HG02884 (cell line): ENCODE measurements around the gene HPS3.
"Not testable (repeated sequence)": the region's sequence is repeated elsewhere in the genome, so short reads cannot be mapped to it uniquely, and the experiment has no call there.

Experiments used
- ATAC-seq: cut with Tn5 transposase; IDR thresholded peaks from one replicate; pipeline ENCODE4 v1.9.1; 2021; ENCODE audit warnings: mild to moderate bottlenecking, moderate library complexity; ENCODE audit not compliant: unreplicated experiment

HPS3 gene, protein sequence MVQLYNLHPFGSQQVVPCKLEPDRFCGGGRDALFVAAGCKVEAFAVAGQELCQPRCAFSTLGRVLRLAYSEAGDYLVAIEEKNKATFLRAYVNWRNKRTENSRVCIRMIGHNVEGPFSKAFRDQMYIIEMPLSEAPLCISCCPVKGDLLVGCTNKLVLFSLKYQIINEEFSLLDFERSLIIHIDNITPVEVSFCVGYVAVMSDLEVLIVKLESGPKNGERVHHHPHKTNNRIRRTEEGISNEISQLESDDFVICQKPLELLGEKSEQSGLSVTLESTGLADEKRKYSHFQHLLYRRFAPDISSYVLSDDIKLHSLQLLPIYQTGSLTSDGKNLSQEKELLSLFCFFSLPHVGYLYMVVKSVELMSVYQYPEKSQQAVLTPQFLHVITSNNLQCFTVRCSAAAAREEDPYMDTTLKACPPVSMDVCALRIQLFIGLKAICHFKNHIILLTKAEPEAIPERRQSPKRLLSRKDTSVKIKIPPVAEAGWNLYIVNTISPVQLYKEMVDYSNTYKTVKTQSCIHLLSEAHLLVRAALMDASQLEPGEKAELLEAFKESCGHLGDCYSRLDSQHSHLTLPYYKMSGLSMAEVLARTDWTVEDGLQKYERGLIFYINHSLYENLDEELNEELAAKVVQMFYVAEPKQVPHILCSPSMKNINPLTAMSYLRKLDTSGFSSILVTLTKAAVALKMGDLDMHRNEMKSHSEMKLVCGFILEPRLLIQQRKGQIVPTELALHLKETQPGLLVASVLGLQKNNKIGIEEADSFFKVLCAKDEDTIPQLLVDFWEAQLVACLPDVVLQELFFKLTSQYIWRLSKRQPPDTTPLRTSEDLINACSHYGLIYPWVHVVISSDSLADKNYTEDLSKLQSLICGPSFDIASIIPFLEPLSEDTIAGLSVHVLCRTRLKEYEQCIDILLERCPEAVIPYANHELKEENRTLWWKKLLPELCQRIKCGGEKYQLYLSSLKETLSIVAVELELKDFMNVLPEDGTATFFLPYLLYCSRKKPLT

DNA sequence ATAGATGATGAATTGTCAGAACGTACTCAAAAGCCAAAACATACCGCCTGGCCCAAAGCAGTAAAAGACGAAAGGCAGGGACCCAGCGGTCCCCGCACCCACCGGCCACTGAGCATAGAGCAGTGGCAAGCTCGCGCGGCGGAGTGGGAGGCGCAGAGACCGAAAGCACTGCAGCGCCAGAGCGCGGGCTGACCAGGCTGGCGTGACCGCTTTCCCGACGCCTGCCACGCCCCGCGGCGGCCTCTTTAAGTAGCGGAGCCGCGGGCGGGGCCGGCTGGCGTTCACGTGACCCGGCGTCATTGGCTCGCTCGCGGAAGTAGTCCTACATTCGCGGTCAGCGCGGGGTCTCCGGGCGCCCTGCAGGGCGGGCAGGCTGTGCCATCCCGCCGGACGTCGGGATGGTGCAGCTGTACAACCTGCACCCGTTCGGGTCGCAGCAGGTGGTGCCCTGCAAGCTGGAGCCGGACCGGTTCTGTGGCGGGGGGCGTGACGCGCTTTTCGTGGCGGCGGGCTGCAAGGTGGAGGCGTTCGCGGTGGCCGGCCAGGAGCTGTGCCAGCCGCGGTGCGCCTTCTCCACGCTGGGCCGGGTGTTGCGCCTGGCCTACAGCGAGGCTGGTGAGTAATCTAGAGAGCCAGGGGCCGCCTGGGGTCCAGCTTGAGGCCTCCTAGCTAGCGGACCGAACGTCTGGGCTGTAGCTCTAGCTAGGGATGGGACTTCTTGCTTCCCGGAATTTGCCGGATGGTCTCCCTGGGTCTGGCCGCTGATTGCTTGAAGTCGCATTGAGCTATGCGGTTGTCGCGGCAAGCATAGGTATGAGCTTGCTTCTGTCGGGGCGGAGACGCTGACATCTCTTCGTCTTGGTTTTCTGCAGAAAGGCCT is at the start of gene HPS3:
Gene HPS3, plus strand, starts transcription at position 313 of the 880 bp plus-strand sequence. Its CDS starts 86 bp downstream, at position 399.
- ATAC-seq = peak; percentile 90

DNA sequence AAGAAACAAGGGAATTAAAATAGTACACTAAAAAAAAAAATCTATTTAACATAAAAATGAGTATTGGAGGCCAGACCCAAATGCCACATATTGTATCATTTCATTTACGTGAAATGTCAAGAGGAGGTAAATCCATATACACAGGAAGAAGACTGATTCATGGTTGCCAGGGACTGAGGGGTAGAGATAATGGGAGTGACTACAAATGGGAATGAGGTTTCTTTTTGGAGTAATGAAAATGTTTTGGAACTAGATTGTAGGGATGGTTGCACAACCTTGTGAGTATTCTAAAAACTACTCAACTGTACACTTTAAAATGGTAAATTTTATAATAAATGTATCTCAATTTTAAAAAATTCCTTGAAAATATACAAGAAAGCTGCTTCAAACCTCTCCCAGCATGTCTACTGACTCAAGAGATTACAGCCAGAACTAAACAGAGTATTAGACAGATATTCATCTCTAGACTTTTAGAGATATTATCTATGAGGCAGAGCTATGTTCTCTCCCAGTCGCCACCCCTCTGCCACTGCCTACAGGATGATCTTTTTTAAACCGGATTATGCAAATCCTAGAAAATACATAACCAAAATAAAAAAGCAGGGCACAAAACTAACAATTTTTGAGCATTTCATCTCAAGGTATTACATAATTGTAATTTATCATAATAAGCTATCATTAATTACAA is 49.3 kb upstream of the HPS3 start:
- ATAC-seq = no peak

DNA sequence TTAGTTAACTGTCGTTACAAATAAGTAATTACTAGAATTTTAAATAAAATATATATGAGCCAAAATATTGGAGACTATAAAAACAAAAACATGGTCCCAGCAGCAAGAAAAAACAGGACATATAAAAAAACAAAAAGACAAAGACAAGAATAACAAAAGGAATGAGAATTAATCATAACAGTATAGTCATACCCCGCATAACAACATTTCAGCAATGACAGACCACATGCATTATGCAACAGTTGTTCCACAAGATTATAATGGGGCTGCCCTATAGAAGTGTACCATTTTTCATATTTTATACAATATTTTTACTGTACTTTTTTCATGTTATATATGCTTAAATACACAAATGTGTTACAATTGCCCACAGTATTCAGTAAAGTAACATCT is 48.7 kb upstream of the HPS3 start:
- no peak for ATAC-seq

DNA sequence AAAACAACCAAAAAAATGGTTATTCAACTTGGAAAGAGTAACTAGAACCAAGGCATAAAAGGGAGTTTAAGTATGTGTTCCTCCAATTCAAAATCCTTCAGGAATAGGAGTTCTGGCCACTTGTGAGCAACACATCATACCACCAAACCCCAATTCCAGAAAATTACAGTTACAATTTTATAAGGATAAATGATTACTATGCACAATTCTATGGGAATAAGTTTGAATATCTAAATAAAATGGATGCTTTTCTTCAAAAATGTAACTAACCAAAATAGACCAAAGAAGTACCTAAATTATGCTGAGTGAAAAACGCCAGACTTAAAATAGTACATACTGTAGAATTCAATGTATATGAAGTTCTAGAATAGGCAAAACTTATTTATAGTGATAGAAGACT is 47.7 kb upstream of the HPS3 start:
- ATAC-seq = no peak

DNA sequence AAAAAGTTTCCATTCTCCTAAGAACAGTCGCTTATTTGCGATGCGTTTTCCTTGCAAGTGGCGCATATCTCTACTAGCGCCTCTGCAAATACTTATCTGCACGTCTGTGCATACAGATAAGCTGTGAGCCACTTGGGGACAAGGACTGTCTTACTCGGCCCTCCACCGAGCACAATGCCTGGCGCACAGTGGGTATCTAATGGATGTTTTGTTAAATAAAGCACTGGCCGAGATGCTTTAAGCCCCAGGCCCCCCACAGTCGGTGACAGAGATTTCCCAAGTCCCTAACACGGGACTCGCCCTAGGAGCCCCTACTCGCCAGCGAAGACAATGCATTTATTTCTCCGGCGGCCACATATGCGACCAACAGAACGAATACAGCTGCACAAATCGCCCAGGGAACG is 43.6 kb upstream of the HPS3 start:
- ATAC-seq = peak; percentile 30

DNA sequence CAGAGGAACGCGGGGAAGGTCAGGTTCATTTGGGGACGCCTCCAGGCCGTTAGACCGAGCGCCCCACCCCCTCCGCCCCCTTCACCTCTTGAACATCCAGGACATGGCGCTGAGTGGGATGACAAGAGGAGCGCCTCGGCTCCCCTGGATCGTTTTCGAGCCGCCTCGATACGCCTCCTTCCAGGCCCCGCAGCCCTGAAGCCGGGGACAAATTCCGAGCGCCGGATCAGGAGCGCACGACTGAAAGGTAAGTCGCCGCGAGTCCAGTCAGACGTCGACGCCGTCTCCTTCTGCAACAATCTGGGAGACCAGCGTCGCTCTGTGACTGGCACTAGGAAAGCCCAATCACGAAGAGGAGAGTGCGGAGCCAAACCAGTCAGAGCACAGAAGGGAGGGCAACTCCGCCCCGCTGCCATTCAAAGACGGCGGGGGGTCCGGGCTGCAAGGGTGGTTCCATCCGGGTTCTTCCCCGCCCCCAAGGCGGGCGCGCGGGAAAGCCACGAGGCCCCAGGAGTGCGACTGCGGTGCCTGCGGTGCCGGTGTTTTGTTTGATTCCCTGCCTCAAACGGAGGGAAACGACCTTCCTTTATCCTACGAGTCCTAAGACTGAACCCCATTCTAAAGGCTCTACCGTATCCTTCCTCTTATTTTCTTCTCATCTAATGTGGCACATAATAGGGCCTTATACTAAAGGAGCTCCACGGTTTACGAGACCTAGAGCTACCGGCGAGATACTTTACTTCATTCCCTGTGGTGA is 43.0 kb upstream of the HPS3 start, which contains the start of gene HLTF:
Gene HLTF, minus strand, starts transcription at position 302 of the 757 bp plus-strand sequence. Its CDS starts 197 bp downstream, at position 105.
- ATAC-seq = peak; percentile 95

DNA sequence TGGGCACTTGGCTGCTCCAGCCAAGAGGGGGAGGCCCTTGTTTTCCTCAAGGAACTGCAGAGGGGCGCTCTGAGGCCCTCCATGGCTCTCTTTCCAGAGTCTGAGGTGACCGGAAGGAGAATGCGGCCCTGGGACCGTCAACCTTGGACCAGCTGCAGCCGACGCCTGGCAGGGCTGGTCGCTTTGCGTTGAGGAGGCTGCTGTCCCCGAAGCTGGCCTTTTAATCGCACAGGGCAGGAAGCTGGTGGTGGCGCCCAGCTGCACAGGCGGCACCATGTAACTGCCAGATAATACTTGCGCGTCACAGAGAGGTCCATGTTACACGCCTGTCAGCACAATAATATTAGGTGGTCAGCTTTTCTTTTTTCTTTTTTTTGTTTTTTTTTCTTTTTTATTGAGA is 42.2 kb upstream of the HPS3 start:
- no peak for ATAC-seq

DNA sequence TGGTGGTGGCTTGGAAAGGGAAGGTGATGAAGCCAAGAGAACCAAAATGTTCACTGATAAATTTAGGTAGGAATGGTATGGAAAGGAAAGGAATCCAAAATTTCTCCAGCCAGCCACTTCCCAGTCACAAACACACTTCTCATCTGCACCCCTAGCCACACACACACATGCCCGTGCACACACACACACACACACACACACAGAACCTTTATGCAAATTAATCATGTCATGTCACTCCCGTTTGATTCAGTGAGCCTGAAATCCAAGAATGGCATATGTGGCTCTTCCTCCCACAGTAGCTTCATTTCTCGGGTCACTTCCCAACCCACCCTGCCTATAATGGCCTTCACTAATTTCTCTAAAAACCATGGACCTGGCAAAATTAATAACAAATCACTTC is 40.0 kb upstream of the HPS3 start:
- ATAC-seq = no peak

DNA sequence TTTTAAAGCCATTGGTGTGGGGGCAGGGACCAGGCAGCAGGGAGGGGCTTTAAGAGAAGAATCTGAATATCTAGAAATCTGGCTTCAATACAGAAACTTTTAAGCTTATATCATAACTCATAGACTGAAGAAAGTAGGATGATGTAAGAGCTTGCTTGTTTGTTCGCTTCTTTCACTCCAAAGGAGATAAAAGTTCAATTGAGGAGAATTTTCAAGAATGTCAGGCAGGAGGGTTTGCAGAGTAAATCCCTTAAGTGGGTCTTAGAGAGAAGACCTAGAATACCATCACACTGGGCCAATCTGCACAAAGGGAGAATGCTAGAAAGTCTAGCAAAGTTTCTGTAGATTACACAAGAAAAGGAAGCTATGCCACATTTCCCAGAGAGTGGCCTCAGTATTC is 39.0 kb upstream of the HPS3 start:
- no peak for ATAC-seq

DNA sequence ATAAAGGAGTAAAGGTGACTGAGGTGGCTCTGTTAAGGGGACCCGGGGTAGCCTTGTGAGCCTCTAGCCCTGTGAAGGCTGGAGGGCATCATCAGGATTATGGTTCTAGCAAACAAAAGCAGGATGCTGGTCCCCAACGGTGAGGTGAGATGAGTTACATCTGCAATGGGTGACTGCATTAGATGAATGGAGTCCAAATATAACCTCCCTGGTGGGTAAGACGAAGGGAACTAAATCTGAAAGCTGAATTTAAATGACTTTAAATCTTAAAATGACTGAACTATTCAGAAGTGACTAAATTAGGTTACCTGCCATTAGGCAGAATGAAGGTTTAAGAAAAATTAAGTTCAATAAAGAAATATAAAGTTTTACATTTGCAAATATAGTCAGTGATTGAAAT is 38.5 kb upstream of the HPS3 start:
- peak; percentile 17 for ATAC-seq

DNA sequence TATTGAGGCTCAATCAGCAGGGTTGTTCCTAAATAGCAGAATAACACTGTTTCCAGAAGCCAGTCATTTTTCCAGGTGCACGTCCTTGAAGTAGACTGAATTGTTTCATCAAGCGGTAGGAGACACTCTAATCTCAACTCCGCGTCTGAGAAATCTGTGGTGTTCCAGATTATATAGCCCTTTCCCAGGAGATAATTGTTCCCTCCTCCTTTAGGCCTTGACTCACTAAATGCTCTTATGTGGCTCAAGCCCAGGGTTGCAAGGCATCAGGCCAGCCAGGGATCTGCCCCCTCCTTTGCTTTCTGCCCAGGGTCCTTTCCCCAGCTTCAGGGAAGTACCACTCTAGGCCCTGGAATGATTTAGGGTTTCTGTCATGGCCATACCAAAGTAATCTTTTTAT is 37.5 kb upstream of the HPS3 start:
- no peak for ATAC-seq

DNA sequence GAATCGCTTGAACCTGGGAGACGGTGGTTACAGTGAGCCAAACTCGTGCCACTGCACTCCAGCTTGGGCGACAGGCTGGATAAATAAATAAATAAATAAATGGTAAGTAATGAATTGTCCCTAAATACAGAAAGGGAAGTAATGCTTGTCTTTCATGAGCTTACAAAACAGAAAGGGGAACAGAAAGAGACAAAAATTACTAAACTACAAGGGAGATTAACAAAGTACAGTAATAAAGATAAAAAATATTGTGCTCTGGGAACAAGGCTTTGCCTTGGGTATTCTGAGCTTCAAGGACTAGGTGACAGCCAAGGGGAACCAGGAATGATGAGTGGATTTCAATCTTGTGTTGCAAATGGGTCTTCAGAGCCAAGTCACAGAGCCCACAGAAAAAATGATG is 34.0 kb upstream of the HPS3 start:
- ATAC-seq = peak; percentile 79

DNA sequence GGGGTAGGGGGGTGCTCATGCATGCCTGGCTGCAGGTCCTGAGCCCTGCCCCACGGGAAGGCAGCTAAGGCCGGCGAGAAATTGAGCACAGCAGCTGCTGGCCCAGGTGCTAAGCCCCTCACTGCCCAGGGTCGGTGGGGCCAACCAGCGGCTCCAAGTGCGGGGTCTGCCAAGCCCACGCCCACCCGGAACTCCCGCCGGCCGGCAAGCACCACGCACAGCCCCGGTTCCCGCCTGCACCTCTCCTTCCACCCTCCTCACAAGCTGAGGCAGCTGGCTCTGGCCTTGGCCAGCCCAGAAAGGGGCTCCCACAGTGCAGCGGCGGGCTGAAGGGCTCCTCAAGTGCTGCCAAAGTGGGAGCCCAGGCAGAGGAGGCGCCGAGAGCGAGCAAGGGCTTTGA is 31.5 kb upstream of the HPS3 start:
- not testable (repeated sequence) for ATAC-seq

DNA sequence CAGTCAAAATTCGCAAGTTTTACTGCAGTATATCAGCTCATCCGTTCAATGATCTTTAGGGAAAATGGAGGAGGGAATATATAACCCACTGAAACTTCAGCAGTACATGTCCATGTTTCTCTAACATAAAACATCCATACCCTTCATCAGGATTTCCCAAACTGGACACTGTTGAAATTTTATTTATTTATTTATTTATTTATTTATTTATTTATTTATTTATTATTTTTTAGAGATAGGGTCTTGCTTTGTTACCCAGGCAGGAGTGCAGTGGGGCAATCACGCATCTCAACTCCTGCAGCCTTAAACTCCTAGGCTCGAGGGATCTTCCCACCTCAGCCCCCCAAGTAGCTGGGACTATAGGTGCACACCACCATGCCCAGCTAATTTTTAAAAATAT is 28.3 kb upstream of the HPS3 start:
- ATAC-seq = no peak

DNA sequence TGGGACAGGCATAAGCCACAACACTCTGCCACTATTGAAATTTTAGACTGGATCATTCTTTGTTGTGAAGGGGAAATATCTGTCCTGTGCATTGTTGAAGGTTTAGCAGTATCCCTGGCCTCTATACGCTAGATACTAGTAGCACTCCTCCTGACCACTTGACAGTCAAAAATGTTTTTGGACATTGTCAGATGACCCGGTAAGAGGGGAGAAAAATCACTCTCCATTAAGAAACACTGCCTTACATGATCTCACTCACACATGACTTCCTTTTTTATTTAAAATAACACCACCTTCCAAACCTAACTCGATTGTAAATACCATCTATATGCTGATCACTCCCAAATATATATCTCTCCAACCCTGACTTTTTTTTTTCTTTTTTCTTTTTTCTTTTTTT is 27.8 kb upstream of the HPS3 start:
- no peak for ATAC-seq

DNA sequence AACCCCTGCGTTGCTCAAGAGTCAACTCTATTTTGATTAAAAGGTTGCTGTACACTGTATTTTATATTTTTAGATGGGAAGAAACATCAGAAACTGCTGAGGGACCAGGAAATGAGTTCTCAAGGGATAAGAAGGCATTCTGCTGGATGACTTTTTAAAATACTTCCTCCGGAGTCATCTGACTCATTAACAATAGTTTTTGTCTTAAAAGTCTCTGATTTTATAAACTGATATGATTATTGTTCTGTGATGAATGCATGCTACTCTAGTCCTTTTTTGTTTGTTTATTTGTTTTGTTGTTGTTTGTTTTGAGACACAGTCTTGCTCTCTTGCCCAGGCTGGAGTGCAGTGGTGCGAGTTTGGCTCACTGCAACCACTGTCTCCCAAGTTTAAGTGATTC is 25.0 kb upstream of the HPS3 start:
- no peak for ATAC-seq

DNA sequence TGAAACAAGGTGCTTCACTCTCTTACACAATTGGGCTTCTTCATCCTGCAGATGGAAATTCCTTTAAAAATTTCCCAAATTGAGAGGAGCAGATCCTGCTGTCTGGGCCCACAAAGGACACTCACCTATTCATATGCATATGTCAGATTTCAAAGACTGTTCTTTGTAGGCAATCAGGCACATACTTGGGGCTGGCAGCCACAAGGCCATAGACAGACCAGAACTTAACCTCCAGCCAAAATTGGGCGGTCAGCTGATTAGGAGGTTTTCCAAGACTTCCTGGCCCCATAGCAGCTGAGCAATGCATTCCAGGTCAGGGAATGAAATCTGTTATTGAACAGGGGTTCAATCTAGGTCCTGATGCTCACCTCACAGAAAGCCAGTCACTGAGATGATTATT is 15.0 kb upstream of the HPS3 start:
- ATAC-seq = no peak

DNA sequence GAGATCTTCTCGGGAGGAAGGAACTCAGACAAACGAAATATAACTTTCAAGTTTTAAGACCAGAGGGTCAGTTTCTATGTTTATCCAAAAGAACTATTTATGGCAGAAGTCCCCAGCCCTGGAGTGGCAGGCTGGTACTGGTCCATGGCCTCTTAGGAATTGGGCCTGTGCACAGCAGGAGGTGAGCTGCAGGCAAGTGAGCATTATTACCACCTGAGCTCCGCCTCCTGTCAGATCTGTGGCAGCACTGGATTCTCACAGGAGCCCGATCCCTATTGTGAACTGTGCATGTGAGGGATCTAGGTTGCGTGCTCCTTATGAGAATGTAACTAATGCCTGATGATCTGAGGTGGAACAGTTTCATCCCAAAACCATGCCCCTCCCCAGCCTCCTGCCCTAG is 14.3 kb upstream of the HPS3 start:
- ATAC-seq = no peak

DNA sequence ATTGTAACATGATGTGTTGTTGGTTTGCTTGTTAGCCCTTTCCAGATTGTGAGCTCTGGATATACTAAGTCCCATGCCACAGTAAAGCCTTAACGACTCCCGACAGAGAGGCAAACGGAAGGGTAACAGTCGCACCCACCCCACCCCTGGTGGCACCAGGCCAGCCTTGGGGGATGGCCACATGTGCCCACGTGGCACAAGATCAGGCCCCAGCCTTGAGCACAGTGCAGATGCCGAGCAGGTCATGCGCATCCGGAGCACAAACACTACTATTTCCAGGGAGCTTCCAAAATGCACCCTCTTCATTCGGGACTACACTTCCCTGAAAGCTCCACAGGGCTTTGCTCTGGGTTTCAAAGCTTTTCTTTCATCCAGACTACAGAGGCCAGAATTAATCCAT is 10.7 kb upstream of the HPS3 start:
- no peak for ATAC-seq
